Measurements from ENCODE around the gene ANO1. TPM values are rescaled to one million over a fixed set of nuclear protein-coding genes. Genes with fewer than 3 reads are reported as not detected.

Gene ANO1
- total RNA-seq, 1 donor from 2014 or later: 3.8 TPM

DNA sequence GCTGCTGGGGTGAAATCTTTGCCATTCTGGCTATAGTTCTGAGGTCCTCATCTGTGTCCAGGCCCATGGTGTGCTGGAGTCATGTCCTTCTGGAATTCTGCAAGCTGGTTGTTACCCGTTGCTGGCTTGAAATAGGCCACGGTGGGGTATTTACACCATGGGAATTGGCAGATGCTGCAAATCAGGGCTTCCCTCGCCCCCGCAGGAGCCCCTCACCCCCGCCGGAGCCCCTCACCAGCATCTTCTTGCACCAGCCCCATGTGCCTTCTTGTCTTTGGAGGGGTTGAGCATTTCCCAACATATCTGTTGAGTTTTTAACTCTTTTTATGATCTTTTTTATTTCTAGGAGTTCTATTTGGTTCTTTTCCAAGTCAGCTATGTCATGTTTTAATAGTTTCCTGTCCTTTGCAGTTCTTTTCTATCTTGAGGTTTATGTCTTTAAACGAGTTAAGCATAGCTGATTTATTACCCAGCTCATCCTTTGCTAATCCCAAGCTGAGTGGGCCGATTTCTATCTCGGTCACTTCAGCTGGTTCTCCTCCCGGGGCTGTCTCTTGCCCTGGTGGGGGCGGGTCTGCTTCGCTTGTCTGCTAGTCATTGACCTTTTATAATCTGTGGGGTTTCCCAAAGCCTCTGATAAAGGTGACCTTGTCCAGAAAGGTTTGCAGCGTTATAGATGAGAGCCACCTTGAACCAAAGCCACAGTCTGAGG is 17.6 kb downstream of the ANO1 start:
- H3K27me3 Mint-ChIP-seq (ENCODE audit: unreplicated experiment): peaks cover 2% of the 10 kb centered on the region
- TF ChIP-seq, protein P1, sequence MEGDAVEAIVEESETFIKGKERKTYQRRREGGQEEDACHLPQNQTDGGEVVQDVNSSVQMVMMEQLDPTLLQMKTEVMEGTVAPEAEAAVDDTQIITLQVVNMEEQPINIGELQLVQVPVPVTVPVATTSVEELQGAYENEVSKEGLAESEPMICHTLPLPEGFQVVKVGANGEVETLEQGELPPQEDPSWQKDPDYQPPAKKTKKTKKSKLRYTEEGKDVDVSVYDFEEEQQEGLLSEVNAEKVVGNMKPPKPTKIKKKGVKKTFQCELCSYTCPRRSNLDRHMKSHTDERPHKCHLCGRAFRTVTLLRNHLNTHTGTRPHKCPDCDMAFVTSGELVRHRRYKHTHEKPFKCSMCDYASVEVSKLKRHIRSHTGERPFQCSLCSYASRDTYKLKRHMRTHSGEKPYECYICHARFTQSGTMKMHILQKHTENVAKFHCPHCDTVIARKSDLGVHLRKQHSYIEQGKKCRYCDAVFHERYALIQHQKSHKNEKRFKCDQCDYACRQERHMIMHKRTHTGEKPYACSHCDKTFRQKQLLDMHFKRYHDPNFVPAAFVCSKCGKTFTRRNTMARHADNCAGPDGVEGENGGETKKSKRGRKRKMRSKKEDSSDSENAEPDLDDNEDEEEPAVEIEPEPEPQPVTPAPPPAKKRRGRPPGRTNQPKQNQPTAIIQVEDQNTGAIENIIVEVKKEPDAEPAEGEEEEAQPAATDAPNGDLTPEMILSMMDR (IDR thresholded peaks at IDR 0.05; ENCODE audit: unreplicated experiment): no peak
- no peaks in the 10 kb centered on the region for H3K36me3 Mint-ChIP-seq (ENCODE audit: low read depth, unreplicated experiment)
- no peaks in the 10 kb centered on the region for H3K4me1 Mint-ChIP-seq (ENCODE audit: unreplicated experiment)
- no peaks in the 10 kb centered on the region for H3K9me3 Mint-ChIP-seq (ENCODE audit: unreplicated experiment)
- H3K4me3 Mint-ChIP-seq (ENCODE audit: unreplicated experiment): no peak overlapping the region
- no peak for DNase-seq (ENCODE audit: low spot score)
- no peak overlapping the region for H3K27ac Mint-ChIP-seq (ENCODE audit: unreplicated experiment)

DNA sequence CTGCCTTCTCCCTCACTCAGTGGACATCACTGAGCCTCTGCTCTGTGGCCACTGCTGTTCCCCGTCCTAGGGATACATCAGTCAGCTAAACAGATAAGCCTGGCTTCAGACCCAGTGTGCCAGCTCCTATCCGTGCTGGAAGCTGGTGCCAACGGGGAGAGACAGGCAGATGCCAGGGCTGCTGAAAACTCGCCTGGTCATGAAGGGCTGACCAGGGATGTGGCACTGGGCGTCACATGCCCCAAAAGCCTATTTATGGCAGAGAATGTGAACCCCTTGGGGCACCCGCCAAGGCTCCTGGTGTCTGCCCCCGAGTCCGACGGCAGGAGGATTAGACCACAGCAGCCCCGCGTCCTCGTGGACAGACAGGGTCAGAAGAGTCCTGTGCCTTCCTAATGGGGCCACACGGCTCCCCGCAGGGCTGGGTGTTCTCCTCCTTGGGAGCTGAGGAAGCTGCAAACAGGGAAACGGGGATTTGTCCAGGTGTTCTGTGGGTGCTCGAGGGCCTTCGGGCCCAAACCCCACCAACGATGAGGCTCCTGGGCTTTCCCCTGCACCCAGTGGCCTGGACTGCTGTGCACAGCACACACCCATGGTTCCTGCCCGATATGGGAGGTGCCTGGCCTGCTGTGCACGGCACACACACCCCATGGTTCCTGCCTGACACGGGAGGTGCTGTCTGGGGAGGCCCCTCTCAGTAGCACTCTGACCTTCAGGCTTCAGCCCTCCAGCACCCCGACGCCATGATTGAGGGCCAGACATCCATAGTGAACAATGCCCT is 19.9 kb downstream of the ANO1 start:
- Mint-ChIP-seq H3K27ac (ENCODE audit: unreplicated experiment) (no peak overlapping the region), H3K4me3 (ENCODE audit: unreplicated experiment) (no peak overlapping the region), H3K36me3 (ENCODE audit: low read depth, unreplicated experiment) (no peaks in the 10 kb centered on the region), H3K9me3 (ENCODE audit: unreplicated experiment) (no peaks in the 10 kb centered on the region), H3K4me1 (ENCODE audit: unreplicated experiment) (no peaks in the 10 kb centered on the region), H3K27me3 (ENCODE audit: unreplicated experiment) (peaks cover under 1% of the 10 kb centered on the region)
- DNase-seq (ENCODE audit: low spot score): no peak
- TF ChIP-seq, protein P1 (IDR thresholded peaks at IDR 0.05; ENCODE audit: unreplicated experiment): no peak

DNA sequence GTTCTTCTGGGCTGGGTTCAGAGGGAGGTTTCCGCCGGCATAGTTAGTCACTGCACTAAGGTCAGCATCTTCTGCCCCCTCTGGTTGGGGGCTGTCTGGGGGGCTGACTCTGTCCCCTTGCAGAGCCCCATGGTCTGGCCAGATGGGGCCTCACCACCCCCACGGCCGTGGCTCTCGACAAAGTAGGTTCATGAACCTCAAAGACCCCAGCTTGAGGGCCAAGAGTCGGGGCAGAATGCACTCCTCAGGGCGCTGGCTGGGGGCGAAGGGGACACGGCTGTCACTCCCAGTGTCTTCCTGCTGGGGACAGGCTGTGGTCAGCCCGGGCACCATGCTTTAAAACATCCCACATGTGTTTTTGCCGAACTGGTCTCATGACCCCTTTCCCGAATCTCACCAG is 20.8 kb downstream of the ANO1 start:
- H3K4me3 Mint-ChIP-seq (ENCODE audit: unreplicated experiment): no peak overlapping the region
- no peaks in the 10 kb centered on the region for H3K36me3 Mint-ChIP-seq (ENCODE audit: low read depth, unreplicated experiment)
- TF ChIP-seq, protein P1 (IDR thresholded peaks at IDR 0.05; ENCODE audit: unreplicated experiment): no peak
- no peak overlapping the region for H3K27ac Mint-ChIP-seq (ENCODE audit: unreplicated experiment)
- no peaks in the 10 kb centered on the region for H3K4me1 Mint-ChIP-seq (ENCODE audit: unreplicated experiment)
- DNase-seq (ENCODE audit: low spot score): no peak
- no peaks in the 10 kb centered on the region for H3K9me3 Mint-ChIP-seq (ENCODE audit: unreplicated experiment)
- no peaks in the 10 kb centered on the region for H3K27me3 Mint-ChIP-seq (ENCODE audit: unreplicated experiment)

DNA sequence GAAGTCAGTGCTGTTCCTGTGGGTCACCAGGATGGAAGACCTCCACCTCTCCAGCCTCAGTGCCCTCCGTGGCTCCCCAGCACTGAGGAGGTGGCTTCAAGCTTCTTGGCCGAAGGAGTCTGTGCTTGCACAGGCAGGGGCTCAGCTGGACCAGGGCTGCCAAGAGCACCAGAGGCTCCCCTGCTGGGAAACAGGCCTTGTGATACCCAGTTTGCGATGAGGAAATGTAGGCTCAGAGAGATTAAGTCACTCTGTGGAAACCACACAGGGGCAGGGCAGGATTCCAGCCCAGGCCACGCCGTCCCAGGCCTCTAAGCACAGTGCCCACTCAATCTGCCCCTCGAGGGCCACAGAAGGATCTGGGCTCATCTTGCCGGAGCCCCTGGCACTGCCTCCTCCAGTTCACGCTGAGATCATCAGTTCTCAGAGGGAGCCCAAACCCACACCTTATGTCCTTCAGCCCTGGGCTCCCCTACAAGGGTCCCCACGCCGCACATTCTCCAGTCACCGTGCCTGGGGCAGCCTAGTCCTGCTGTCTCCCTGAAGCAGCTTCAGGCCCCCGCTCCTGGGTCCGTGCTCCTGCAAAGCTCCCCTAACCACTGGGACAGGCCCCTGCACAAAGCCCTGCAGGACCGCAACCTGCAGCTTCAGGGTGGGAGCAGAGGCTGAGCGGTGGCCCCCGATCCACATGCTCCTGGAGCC is 21.6 kb downstream of the ANO1 start:
- DNase-seq (ENCODE audit: low spot score): no peak

More for the DNA sequence above, 21.6 kb downstream of the ANO1 start:
- Mint-ChIP-seq H3K4me3 (ENCODE audit: unreplicated experiment) (no peak overlapping the region), H3K9me3 (ENCODE audit: unreplicated experiment) (no peaks in the 10 kb centered on the region), H3K27ac (ENCODE audit: unreplicated experiment) (no peak overlapping the region), H3K36me3 (ENCODE audit: low read depth, unreplicated experiment) (no peaks in the 10 kb centered on the region), H3K4me1 (ENCODE audit: unreplicated experiment) (no peaks in the 10 kb centered on the region), H3K27me3 (ENCODE audit: unreplicated experiment) (no peaks in the 10 kb centered on the region)
- TF ChIP-seq, protein P1 (IDR thresholded peaks at IDR 0.05; ENCODE audit: unreplicated experiment): no peak

Measured in endothelial cell (in vitro differentiated cells).